BLaER1 treated with 17β-estradiol and CSF1 and Interleukin-3, amounts not matched to agents 10 nM and 100 nM (cell line): ENCODE measurements around the gene SLF2.
A peak's percentile ranks its signal among the peaks of the same experiment; 100 is the strongest.

Experiments
- H3K27ac ChIP-seq, 11 experiments: shearing (Covaris generic); formaldehyde crosslinking; 2 replicates each; pipeline ENCODE4 v1.8.1; 2022
- H3K27me3 ChIP-seq, 11 experiments: shearing (Covaris generic); formaldehyde crosslinking; 2 replicates each; pipeline ENCODE4 v1.8.1; 2022
- H3K36me3 ChIP-seq, 11 experiments: shearing (Covaris generic); formaldehyde crosslinking; 2 replicates each; pipeline ENCODE4 v1.8.1; 2022
- H3K4me1 ChIP-seq, 10 experiments: shearing (Covaris generic); formaldehyde crosslinking; 2 replicates each; pipeline ENCODE4 v1.8.1; 2022
- H3K4me2 ChIP-seq, 11 experiments: shearing (Covaris generic); formaldehyde crosslinking; 2 replicates each; pipeline ENCODE4 v1.8.1; 2022
- H3K4me3 ChIP-seq, 10 experiments: shearing (Covaris generic); formaldehyde crosslinking; 2 replicates each; pipeline ENCODE4 v1.8.1; 2022
- H3K9ac ChIP-seq, 11 experiments: shearing (Covaris generic); formaldehyde crosslinking; 2 replicates each; pipeline ENCODE4 v1.8.1; 2022
- H3K9me3 ChIP-seq, 11 experiments: shearing (Covaris generic); formaldehyde crosslinking; replicated peaks in 1 of 11; 2 replicates each; pipeline ENCODE4 v1.8.1; 2022
- H4K20me1 ChIP-seq, 11 experiments: shearing (Covaris generic); formaldehyde crosslinking; 2 replicates each; pipeline ENCODE4 v1.8.1; 2022
- Cebpa-rat ChIP-seq, 11 experiments: shearing (Covaris generic); IDR thresholded peaks; 2 replicates each; pipeline ENCODE4 v1.8.1; 2022

Gene SLF2, protein sequence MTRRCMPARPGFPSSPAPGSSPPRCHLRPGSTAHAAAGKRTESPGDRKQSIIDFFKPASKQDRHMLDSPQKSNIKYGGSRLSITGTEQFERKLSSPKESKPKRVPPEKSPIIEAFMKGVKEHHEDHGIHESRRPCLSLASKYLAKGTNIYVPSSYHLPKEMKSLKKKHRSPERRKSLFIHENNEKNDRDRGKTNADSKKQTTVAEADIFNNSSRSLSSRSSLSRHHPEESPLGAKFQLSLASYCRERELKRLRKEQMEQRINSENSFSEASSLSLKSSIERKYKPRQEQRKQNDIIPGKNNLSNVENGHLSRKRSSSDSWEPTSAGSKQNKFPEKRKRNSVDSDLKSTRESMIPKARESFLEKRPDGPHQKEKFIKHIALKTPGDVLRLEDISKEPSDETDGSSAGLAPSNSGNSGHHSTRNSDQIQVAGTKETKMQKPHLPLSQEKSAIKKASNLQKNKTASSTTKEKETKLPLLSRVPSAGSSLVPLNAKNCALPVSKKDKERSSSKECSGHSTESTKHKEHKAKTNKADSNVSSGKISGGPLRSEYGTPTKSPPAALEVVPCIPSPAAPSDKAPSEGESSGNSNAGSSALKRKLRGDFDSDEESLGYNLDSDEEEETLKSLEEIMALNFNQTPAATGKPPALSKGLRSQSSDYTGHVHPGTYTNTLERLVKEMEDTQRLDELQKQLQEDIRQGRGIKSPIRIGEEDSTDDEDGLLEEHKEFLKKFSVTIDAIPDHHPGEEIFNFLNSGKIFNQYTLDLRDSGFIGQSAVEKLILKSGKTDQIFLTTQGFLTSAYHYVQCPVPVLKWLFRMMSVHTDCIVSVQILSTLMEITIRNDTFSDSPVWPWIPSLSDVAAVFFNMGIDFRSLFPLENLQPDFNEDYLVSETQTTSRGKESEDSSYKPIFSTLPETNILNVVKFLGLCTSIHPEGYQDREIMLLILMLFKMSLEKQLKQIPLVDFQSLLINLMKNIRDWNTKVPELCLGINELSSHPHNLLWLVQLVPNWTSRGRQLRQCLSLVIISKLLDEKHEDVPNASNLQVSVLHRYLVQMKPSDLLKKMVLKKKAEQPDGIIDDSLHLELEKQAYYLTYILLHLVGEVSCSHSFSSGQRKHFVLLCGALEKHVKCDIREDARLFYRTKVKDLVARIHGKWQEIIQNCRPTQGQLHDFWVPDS

DNA sequence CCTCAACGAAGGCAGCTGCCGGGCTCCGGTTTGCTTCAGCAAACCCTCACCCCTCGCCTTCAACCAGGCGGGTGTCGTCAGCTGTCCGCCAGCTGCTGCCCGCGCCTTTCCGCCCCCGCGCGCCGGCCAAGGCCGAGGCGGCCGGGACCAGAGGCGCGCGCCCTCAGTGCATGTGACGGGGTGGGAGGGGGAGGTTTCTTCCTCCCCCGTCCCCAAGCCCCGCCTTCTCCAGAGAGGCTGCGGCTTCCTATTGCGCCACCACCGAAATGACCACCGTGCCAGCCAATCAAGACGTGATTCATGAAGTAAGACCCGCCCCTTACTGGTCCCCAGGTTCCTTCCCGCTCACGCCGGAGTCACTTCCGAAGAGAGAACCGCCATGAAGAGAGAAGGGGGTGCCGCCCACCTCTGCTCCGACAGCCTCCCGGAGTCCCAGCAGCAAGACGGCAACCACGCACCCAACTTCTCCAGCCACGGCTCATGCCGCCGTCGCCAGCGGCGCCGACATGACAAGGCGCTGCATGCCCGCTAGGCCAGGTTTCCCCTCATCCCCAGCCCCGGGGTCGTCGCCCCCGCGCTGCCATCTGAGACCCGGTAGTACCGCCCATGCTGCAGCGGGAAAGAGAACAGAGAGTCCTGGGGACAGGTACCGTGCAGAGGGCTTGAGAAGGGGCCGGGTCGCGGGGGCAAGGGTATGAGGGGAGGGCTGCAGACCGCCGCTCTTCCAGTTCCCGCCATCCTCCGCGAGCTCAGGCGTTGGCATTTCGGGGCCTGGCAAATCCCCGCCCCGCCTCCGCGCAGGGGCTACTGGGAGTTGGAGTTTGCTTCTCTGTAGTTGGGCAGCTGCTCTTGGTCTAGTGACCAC is at the start of gene SLF2:
TSS of gene SLF2 (plus strand) at position 359 of the 865 bp plus-strand sequence. CDS start at position 507, 148 bp downstream.
- no peaks in the 10 kb centered on the region for H3K27me3 ChIP-seq
- H4K20me1 ChIP-seq = peaks cover 14 to 38% (median 21%) of the 10 kb centered on the region in 11 experiments
- H3K4me1 ChIP-seq = peaks cover 22 to 48% (median 38%) of the 10 kb centered on the region in 10 experiments
- peaks cover 15 to 39% (median 26%) of the 10 kb centered on the region in 11 experiments for H3K36me3 ChIP-seq
- peak within 1 kb of the TSS; percentile 79 to 96 (median 88) for H3K4me2 ChIP-seq
- H3K9ac ChIP-seq = peak within 1 kb of the TSS; percentile 74 to 91 (median 88)
- no peaks in the 10 kb centered on the region for H3K9me3 ChIP-seq
- peak within 1 kb of the TSS; percentile 77 to 97 (median 92) for H3K4me3 ChIP-seq
- peak in 10 of 11 experiments; percentile 27 to 87 (median 76); a peak in 15 of 22 replicates for TF ChIP-seq Cebpa-rat (IDR thresholded peaks at IDR 0.05)
- peak within 1 kb of the TSS; percentile 58 to 93 (median 88); a peak in 21 of 22 replicates for H3K27ac ChIP-seq

DNA sequence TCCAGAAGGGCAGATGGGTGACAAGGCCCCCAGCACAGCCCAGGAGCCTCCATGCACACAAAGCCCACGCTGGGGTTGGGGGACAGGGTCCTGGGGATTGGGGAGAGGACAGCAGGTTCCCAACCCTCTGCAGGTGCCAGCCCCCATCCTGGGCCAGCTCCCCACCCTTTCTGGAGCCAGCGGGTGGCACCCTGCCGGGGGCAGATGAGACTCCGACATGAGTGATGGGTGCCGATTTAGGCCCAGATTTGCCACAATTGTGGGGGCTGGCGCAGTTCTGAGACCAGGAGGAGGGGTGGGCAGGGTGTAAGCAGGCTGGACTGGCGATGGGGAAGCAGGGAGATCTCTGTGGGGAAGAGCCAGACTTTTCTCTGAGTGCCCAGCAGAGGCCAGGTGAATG is 49.3 kb upstream of the SLF2 start:
- no peak overlapping the region for H3K4me3 ChIP-seq
- TF ChIP-seq Cebpa-rat (IDR thresholded peaks at IDR 0.05) = no peak
- H3K27me3 ChIP-seq = peaks cover 4 to 34% (median 28%) of the 10 kb centered on the region in 11 experiments; a peak in 21 of 22 replicates
- H3K27ac ChIP-seq = no peak overlapping the region
- no peak overlapping the region for H3K9ac ChIP-seq
- no peak overlapping the region for H3K4me2 ChIP-seq
- H3K9me3 ChIP-seq = no peaks in the 10 kb centered on the region
- no peaks in the 10 kb centered on the region; a peak in 1 of 22 replicates for H4K20me1 ChIP-seq
- H3K36me3 ChIP-seq = no peaks in the 10 kb centered on the region
- H3K4me1 ChIP-seq = no peaks in the 10 kb centered on the region

DNA sequence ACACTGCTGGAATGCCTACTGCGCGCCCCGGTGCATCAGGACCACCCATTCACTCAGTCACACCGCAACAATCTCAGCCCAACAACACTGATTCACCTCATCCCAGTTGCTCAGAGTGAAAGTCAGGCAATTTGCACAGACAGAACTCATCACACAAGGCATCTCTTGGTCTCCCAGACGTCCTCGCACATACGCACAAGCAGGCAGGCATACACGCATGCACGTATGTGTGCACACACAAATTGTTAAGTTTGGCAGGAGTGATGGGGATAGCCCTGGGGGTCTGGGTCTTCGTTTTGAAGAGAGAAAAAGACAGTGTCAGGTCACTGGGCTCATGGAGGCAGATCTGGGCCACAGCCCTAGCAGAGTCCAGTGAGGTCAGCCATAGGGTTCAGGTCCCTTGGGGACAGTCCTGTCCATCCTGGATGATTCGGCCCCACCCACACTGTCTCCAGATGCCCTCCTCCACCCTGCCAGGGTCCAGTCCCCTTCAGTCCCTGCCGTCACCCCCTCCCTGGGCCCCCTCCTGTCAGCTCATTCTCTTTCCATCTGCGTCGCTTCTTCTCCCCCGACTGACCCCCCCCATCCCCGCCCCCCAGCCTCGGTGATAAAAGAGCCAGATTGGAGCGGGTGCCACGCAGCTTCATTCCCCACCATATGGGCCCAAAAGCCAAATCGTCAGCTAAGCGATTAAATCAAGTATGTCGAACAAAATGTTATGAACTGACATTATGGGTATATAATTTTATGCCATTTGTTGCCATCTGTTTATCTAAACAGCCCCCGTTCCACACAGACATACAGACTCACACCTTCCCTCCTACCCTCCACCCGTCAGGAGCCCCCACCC is 48.5 kb upstream of the SLF2 start:
- H3K9me3 ChIP-seq = no peaks in the 10 kb centered on the region
- H3K27ac ChIP-seq = no peak overlapping the region
- no peak overlapping the region for H3K4me2 ChIP-seq
- no peak overlapping the region for H3K9ac ChIP-seq
- H3K27me3 ChIP-seq = peaks cover 4 to 34% (median 28%) of the 10 kb centered on the region in 11 experiments; a peak in 21 of 22 replicates
- H4K20me1 ChIP-seq = no peaks in the 10 kb centered on the region; a peak in 1 of 22 replicates
- TF ChIP-seq Cebpa-rat (IDR thresholded peaks at IDR 0.05) = no peak
- no peaks in the 10 kb centered on the region for H3K4me1 ChIP-seq
- H3K4me3 ChIP-seq = no peak overlapping the region
- no peaks in the 10 kb centered on the region for H3K36me3 ChIP-seq

DNA sequence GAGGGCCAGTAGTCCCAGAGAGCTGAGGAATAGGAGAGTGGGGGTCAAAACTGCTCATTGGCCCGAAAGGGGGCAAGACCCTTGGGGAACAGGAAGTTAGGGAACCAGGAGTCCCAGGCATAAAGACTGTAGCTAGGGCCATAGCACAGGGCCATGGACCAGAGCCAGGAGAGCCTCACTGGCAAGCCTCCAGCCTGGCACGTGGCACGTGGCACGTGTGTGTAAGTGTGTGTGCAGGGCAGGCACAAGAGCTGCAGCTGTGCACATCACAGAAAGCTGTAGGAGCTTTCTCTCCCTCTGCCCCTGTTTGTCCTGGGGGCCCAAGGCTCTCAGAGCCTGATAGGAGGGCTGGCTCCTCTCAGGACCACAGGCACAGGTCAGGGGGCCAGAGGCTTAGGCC is 47.8 kb upstream of the SLF2 start:
- Histone ChIP-seq H4K20me1 (no peaks in the 10 kb centered on the region; a peak in 1 of 22 replicates), H3K4me2 (no peak overlapping the region), H3K27ac (no peak overlapping the region), H3K4me1 (no peaks in the 10 kb centered on the region), H3K9me3 (no peaks in the 10 kb centered on the region), H3K27me3 (peaks cover 4 to 34% (median 28%) of the 10 kb centered on the region in 11 experiments; a peak in 21 of 22 replicates), H3K36me3 (no peaks in the 10 kb centered on the region), H3K4me3 (no peak overlapping the region), H3K9ac (no peak overlapping the region)
- TF ChIP-seq Cebpa-rat (IDR thresholded peaks at IDR 0.05) = no peak

DNA sequence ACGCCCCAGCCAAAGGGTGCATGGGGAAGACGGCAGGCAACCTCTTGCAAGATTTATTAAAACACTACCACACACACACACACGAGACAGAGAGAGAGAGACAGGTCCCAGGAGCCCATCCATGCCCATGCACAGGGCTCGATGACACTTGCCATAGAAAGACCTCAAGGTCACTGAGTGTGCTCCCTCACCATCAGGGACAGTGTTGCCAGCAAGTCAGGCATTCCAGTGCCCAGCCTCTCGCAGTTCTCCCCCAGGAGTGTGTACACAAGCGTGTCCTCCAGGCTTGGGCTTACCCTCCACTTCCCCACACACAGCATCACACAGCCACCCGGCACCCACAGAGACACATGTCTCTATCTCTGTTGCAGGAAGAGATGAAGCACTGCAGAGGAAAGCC is 46.8 kb upstream of the SLF2 start:
- Histone ChIP-seq H3K36me3 (no peaks in the 10 kb centered on the region), H3K27me3 (peaks cover 4 to 34% (median 28%) of the 10 kb centered on the region in 11 experiments; a peak in 21 of 22 replicates), H3K27ac (no peak overlapping the region), H4K20me1 (no peaks in the 10 kb centered on the region; a peak in 1 of 22 replicates), H3K4me3 (no peak overlapping the region), H3K9me3 (no peaks in the 10 kb centered on the region), H3K4me1 (no peaks in the 10 kb centered on the region), H3K9ac (no peak overlapping the region), H3K4me2 (no peak overlapping the region)
- TF ChIP-seq Cebpa-rat (IDR thresholded peaks at IDR 0.05) = no peak

DNA sequence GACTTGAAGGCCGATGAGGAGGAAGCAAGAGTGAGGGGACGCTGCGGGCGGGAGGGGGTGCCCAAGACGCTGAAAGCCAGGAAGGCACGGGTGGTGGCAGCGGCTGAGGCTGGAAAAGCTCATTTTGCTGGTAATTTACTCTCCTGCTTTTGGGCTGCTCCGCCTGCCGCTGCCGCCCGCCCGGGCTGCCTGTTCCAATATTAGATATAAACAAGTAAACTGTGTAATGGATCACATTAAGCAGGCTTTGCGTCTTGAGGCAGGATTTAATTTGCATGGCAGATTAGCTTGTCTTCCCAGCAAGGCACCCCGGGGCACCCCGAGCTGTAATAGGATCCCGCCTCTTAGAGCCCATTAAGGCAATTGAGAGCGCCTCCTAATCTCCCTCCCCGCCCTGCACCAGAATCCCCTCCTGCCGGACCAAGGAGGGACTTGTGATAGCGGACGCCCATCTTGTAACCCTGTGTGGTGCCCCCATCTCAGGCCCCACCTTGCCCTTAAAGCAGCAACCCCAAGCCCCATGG is 46.1 kb upstream of the SLF2 start:
- no peak overlapping the region for H3K4me3 ChIP-seq
- peaks cover 4 to 33% (median 28%) of the 10 kb centered on the region in 11 experiments; a peak in 21 of 22 replicates for H3K27me3 ChIP-seq

DNA sequence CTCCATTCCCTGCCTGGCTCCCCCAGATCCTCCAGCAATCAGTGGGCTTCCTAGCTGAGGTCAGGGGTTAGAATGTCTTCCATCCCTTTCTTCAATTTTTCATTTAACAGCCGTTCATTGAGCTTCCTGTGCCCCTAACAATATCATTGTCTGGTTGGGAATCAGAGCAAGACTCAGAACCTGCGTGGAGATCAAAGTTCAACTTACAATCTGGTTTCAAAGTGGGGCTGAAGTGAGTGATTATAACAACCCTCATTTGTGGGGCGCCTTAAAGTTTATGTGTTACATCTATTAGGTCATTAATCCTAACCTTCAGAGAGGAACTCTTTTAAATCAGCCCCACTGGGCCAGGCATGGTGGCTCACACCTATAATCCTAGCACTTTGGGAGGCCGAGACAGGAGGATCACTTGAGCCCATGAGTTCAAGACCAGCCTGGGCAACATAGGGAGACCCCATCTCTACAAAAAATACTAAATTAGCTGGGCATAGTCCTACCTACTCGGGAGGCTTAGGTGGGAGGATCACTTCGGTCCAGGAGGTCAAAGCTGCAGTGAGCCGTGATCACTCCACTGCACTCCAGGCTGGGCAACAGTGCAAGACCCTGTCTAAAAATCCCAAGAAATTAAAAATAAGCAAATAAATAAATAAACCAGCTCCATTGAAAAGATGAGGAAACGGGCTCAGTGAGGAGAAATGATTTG is 45.4 kb upstream of the SLF2 start:
- H3K4me2 ChIP-seq = no peak overlapping the region
- no peaks in the 10 kb centered on the region for H3K36me3 ChIP-seq
- peaks cover 4 to 33% (median 28%) of the 10 kb centered on the region in 11 experiments; a peak in 21 of 22 replicates for H3K27me3 ChIP-seq
- no peak overlapping the region for H3K9ac ChIP-seq
- no peak overlapping the region for H3K27ac ChIP-seq
- H3K4me3 ChIP-seq = no peak overlapping the region
- no peaks in the 10 kb centered on the region for H3K4me1 ChIP-seq
- H3K9me3 ChIP-seq = no peaks in the 10 kb centered on the region
- H4K20me1 ChIP-seq = no peaks in the 10 kb centered on the region; a peak in 1 of 22 replicates
- TF ChIP-seq Cebpa-rat (IDR thresholded peaks at IDR 0.05) = no peak

More for the DNA sequence above, 46.1 kb upstream of the SLF2 start:
- H3K27ac ChIP-seq = no peak overlapping the region
- no peaks in the 10 kb centered on the region for H3K9me3 ChIP-seq
- no peak for TF ChIP-seq Cebpa-rat (IDR thresholded peaks at IDR 0.05)
- no peaks in the 10 kb centered on the region; a peak in 1 of 22 replicates for H4K20me1 ChIP-seq
- no peaks in the 10 kb centered on the region for H3K4me1 ChIP-seq
- no peak overlapping the region for H3K4me2 ChIP-seq
- H3K36me3 ChIP-seq = no peaks in the 10 kb centered on the region
- no peak overlapping the region for H3K9ac ChIP-seq
